Activated effector memory CD4-positive, alpha-beta T cell treated with anti-CD3 and anti-CD28 coated beads, Interleukin-2, amount 50 U/mL, for 16 hours (primary cell): ENCODE data around the gene RBFOX1.

Experiments
- DNase-seq: peaks from one replicate; pipeline ENCODE4 v3.0.0-alpha.2; 2020

RBFOX1 gene

DNA sequence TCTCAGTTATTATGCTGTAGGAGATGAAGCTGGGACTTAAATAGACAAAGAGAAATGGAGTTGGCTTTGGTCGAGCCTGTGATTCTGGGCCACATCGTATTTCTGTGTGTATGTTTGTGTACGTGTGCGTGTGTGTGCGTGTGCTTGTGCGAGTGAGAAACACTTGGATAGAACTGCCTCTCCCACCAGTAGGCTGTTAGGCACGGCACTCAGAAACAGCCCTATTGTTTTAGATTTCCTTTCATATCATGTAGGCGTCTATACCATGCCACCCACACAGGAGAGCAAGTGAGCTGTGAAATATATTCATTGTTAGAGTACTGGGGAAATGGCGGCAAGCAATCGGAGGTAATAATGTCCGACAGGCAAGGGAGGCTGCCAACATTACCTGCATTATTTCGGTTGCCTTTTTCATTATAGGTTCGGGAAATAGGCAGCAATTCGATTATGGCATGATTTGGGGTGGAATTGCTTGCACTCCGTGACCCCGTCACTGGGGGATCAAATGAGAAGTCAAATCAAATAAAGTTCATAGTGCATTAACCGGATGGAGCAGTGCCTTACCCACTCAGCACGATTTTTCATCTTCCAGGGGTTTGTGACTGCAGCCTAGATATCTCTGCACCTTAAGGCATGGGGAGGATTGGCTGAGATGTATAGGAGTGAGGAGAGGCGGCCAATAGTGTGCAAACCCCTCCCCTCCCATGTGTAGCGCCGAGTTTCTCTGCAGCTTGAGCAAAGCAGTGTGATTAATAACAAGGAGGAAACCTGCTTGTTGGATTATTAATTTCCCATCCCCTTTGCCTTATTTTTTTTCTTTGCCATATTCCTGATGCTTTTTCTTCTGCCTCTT lies 89.6 kb downstream of the RBFOX1 start:
- DNase-seq, result no peak

DNA sequence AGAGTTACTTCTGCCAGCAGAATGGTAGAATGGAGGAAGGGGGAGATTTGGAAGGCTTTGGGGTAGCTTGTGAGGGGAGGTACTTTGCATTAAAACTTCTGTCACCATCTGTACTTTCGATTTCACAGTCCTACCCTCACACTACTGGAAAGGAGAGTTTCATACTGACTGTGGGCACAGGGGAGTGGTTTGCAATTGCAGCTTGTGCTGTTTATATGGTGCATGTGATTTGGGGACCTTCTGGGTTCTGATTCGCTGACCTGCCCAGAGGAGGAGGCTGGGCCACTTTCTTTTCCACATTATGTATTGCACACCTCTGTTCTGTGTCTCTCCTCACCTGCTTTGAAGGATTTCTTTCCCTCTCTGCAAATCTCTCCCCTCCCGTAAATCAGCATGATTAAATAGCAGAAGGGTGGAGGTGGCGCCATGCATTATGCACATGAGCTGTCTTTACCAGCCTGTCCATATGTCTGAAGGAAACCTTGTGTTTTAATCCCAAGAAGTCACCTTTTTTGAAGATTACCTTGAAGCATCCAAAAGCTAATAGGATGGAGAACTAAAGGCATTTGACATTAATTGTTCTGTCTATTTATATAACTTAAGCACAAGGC lies 90.9 kb downstream of the RBFOX1 start:
- DNase-seq, result no peak

DNA sequence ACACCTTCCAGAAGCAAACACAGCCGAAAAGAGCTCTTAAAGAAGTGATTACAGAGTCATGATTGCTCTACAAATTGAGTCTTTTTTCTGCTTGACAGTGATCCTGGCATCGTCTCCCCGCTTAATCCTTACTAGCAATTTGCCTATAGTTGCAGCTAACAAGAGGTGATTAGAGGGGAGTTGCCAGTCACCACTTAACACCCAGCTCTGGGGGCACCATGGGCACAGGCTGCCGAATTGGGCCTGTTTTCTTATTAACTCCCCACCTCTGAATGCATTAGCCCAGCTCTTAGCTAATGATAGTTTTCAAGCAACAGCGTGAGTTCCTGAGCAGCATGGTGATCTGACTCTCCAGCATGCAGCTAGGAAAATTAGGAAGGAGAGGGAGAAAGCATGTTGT lies 93.5 kb downstream of the RBFOX1 start:
- DNase-seq, result no peak

DNA sequence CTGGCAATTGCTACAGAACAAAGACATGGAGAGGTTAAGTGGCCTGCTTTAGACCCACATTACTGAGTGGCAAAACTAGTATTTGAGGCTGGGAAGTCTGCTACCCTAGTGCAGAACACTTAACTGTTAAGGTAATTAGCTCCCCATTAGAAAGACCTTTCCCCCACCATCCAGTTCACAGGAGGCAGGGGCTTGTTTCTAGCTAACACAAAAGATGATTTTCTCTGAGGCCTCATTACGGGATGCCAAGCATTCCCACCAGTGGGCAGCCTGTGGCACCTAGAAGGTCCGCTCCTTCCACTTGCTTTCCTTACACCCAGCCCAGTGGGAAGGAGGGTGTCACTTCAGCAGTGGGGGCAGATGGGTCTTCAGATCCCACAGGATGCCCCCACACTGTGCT lies 99.1 kb downstream of the RBFOX1 start:
- no peak for DNase-seq

DNA sequence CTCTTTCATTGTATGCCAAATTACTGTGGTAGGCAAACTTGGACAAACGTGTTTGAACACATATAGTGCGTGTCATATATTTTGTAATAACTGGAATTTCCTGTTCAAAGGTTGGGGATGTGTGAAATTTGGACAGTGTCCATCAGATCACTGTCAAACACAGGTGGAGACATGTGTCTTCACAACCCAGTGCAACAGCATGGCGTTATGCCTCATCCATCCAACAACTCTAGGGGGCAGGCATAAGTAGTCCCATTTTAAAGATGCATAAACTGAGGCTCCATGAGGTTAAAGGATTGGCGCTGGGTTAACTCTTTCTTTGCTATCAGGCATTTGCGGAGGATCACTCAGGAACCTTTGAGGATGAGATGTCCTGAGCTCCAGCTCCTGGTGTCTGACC lies 103.7 kb downstream of the RBFOX1 start:
- no peak for DNase-seq

DNA sequence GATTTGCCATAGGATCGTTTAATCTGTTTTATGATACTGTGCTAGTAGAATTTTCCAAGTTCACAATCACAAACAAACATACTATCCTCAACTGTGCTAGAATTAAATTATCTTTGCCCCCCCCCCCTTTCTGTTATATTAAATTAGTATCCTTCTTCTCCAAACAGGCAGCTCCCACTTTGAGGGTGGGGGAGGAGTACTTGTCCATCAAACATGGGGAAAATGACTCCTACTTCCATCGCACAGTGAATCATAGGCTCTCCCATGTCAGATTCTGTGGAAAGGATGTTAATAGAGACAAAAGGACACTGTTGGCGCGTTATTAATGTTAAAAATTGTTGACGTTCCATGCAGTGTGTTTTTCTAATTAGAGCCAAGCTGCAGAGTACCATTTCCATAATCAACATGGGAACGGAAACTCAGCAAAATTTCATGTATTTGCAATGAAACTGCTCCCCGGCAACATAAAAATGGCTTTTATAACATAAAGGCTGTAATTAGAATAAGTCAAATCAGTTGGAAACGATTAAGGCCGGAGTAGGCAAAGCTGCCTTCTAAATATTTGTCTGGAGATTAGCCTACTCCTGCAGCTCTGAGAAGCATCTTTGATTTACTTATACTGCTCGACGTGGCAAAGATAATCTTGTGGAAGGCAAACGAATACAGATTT lies 104.6 kb downstream of the RBFOX1 start:
- no peak for DNase-seq

DNA sequence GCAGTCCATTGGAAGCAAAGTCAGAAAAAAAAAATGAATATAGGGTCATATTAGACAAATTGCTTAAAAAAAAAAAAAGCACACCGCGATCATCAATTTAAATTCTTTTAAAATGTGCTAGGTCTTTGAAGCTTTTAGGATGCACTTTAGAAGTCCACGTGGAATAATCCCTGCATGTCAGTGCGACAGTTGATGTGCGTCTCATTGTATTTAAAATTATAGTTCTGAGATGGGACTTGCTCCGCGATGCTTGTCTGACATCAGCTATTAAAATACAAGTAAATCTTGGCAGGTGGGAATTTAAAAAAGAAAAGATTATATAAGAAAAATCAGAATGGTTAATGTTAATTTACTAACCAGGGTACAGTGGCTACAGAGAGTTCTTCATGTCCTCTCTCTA lies 105.2 kb downstream of the RBFOX1 start:
- no peak for DNase-seq

DNA sequence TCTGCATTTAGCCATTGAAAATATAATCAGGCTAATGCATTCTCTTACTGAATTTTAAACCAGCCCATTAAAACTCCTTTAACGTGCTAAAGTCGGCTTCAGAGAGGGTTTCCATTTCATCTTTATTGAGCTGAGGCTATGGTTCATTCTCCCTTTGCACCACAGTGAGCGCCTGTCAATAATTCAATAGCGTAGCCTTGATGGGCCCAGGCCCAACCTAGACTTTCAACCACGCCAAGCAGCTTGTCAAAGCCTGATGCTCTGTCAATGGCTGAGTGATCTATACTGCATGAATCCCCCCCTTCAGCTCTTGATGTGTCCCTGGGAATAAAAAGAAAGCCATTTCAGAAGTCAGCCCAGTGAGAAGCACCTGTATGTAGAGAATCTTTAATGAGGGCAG lies 106.0 kb downstream of the RBFOX1 start:
- DNase-seq, result no peak

DNA sequence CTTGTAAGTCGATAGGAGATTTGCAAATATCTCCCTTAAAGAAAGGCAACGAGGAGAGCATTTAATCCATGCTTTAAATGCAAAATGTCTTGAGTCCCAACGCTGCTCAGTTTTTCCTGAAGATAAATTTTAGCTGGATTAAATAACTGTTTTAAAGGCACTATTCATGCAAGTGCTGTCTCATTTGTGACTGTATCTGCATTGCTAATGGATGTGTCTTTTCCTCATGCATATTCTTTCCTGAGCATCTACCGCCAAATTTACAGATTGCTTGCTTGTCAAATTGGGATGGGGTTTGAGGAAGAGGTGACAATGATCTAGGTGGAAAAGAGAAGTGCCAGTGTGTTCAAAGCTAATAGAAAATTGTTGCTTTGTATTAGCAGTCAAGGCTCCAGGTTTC lies 106.9 kb downstream of the RBFOX1 start:
- no peak for DNase-seq

DNA sequence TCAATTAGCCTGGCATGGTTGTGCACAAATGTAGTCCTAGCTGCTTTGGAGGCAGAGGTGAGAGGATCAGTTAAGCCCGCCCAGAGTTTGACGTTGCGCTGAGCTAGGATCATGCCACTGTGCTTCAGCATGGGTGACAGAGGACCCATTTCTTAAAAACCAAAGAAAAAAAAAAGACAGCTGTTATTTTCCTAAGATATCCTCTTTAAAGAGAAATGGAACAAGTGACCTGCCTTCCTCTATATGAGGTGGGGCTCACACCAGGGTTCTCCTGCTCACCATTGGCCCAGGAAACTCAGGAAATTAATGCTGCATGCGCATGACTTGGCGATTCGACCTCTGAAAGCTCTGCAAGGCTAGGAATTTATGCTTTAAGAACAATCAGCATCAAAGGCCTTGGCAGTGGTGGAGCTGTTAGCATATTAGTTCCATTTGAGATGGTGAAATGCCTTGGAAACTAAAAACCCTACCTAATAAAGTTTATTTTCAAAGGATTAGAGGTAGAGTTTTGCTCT lies 108.3 kb downstream of the RBFOX1 start:
- DNase-seq, result no peak

DNA sequence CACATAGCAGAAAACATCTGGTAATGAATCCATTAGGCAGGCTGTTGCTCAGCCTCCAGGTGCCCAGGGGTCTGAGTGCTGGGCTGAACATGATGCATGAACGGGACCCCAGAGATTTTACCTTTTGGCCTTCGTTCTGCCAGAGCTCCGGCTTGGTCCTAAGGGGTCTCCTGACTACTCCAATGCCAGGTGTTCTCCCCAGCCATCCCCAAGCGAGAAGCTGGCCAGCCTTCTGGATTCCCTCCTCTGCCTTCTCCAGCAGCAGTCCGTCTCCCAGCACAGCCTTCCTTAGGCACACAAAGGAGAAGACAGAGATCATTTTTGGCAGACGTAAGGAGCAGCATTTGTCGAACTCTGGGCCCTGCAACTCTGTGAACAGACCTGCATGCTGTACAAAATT lies 109.4 kb downstream of the RBFOX1 start:
- DNase-seq, result no peak

DNA sequence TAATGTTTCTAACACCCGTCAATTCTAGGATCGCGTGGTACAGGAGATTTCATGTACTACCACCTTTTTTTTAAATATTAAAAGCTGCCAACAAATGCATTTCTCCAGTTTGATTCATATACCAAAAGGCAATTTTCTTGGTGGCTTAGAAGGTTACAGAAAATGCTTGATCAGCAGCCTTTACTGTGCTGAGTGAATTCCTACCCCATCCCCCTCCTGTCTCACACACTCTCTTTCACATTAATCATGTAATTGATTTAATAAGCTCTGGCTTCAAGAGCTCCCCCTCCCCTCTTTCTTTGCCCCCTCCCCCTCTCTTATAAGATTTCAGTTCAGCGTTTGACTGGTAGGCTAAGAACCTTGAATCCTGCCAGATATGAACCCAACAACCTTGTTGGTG lies 110.5 kb downstream of the RBFOX1 start:
- DNase-seq, result no peak

DNA sequence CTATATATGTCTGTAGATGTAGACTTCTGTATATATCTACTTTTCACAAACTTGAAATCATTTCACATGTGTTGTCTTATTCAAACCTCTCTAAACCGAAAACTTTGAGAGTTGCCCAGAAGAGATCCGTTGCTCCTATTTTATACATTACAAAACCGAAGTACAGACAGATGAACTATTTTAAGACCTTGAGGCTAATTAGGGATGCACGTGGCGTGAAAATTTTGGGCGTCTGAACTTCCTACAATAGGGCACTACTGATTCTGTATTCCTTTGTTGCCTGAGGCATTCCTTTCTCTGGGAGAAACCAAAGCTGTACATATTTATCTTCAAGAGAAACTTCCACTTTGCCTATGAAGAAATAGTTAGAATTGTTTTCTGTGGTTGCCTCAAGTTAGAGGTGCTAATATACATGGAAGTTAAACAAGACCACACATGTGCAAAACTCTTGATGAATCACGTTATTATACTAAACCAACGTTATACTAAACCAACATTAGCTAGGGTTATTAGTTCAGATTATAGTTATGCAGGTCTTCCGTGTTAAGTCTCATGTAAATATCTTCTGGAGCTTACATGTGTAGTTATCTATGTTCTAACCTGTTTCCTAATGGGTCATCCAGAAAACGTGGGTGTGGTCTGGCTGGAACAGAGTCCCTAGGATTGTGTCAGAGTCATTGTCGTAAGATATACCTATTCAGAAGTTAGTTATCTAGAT lies 111.2 kb downstream of the RBFOX1 start:
- DNase-seq, result no peak

DNA sequence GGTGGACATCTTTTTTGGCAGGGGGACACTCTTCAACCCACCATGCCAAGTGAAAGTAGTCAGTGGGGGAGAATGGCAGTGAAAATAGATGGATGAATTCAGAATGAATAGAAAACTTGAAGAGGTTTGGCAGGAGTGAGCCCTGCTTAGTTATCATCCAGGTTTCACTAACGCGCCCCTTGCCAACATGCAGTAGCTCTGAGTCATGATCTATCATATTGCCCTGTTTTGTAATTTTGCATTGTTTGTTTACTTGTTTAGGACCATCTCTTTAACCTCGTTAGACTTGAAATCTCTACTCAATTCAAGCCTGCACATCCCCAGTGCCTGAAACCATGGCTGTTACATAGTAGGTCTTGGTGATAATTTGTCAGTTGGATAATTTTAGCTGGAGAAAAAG lies 116.7 kb downstream of the RBFOX1 start:
- no peak for DNase-seq

DNA sequence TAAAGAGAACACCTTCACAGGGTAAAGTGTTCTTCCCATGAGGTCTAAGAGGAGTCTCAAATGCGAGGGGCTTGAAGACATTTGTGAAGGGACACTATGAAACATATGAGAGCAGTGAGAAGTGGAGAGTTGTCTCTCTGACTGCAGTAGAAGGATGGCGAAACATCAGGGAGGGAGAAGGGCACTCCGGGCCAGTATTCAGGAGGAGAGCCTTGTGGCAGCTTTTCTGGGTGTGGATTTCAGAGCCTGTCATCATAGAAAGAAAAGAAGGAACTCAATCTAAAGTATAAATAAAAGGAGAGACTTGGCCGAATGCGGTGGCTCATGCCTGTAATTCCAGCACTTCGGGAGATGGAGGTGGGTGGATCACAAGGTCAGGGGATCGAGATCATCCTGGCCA lies 117.2 kb downstream of the RBFOX1 start:
- DNase-seq, result no peak

DNA sequence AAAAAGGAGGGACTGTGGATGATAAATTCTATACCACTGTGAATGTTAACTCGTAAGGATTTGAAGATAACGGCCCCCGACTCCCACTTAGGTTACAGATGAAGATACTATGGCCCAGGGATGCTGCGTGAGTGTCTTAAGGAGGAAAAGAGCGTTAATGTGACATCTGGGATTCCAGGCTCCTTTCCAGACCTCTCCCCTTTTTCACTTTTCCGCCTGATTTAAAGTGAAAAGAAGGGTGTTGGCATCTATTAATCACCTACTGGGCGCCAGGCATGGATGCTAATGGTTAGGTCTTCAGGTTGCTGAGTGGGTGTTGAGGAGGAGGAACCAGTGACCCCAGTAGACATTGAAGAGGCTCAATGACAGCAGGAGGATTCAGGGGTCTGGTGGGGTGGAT lies 117.8 kb downstream of the RBFOX1 start:
- no peak for DNase-seq

DNA sequence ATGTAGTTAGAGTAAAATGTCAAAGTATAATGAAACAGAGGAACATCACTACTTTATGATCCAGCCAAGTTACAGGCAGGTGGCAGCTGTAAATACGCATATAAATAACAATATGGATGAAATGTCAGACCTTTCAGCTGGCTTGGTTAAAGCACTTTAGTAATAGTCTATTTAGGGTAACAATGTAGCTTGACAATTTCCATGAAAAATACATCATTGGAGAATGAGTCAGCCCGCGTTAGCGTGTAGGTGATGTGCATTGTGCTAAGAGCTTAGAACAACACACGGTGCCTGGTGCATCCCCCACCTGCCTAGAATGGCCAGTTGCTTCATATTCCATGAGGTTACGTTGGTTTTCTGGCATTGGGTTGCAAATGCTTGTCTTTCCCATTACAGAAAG lies 119.4 kb downstream of the RBFOX1 start:
- no peak for DNase-seq

DNA sequence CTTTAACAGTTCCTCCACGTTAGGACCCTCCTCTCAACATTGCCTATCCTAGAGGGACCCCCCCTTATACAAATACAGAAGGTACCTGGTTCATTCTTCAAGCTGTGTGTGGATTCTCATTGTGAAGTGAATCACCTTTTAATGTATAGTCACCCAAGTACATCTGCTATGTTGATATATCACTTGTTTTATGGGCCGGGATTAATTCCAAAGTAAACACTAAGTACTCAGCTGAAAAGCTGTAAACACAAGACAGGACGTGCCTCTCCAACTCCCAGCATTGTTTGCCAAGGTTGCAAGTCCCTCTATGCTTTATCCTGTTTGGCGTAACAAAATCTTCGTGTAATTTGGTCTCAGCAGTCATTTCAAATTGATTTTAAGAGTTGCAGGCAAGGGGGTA lies 123.6 kb downstream of the RBFOX1 start:
- no peak for DNase-seq

DNA sequence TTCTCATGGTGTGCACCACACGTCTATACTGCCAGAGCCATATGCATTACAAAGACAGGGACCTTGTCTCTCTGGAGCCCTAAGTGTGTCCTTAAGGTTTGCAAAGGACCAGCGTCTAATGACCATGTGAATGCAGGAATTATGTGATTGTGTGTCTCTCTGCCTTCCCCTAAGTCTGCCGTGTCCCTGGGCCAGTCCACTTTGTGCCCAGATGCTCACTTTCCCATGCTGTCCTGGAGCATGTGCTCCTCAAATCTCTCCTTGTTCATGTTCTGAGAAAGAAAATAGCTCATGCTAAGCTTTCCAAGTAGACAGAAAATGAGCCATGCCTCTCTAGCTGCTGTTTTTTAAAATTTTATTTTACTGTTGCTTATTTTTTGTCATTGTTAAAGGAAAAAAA lies 125.5 kb downstream of the RBFOX1 start:
- DNase-seq, result no peak

DNA sequence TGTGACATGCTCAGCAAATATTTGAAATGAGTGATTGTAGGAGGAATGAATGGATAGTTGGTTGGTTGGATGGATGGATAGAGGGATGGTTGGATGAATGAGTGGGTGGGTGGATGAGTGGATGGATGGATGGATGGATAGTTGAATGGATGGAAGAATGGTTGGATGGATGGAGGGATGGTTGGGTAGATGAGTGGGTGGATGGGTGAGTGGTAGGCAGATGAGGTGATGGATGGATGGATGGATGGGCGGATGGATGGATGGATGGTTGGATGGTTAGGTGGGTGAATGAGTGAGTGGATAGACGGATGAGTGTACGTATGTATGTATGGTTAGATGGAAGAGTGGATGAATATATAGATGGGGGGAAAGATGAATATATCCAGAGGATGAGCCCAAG lies 137.7 kb downstream of the RBFOX1 start:
- no peak for DNase-seq

DNA sequence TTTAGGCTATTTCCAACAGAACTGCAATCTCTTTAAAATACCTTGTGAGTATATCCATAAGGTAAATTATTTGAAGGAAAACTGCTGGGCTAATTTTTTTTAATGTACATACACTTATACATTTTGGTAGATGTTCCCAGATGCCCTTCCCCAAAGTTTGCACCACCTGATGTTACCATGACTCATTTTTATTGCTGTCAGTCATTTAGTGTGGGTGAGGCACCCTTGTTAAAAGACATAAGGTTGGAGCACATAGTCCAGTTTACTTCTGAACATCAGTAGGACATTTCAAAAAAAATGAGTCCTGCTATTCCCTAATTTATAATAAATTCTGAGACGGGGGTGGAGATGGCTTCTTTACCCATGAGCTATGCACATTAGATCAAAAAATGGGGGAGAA lies 138.6 kb downstream of the RBFOX1 start:
- DNase-seq, result no peak

DNA sequence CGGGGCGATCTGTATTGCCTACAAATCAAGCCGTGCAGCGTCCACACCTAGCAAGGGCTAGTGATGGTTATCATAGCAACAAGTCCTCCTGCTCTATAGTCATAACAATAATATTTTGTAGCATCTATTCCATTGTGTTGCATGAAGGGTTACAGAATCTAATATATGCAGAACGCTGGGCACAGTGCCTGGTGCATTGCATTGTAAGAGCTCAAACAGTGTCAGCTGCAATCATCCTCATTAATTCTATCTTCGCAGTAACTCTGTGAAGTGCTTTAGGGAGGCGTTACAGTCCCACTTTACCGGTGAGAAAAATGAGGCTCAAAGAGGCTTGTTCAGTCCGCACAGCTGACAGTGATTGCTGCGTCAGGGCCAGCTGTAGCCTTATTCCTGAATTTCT lies 149.4 kb downstream of the RBFOX1 start:
- DNase-seq, result no peak

DNA sequence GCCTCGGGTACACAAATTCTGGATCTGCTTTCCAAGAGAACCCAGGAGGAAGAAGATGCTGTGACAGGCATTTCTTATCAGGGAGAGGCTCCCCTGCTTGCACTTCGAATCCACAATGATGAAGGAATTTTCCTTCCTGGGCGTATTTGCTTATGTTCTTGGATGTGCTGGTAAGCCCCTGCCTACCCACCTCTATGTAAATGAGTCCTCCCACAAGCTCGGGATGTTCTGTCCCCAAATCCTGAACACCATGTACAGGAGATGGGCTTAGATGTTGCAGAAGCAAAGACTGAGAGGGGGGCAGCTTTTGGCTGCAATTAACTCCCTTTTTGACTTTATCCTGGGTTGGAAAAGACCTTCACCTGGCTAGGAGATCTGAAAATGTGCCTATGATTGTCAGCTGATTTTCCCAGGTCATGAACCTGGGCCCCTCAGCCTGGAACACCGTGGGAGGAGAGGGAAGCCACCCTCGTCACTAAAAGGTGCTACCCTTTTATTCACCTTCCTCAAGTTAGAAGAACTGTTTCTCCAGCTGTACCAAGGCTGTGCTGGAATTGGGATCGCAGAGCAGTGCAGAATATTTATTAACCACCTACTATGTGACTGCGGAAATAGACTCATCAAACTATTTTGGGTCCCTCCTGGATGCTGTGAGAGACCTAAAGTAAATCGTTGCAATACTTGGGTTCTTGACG lies 150.1 kb downstream of the RBFOX1 start:
- DNase-seq, result no peak
